AG09319 (cell line): ENCODE results near the gene RPS21.

Experiments used
- DNase-seq: peaks from one replicate; pipeline ENCODE4 v3.0.0-alpha.2; 2010; ENCODE audit warnings: low read depth; ENCODE audit errors: extremely low read depth
- CTCF ChIP-seq: IDR thresholded peaks from 2 replicates; pipeline ENCODE4 v1.5.1; 2011; ENCODE audit warnings: low read depth, mild to moderate bottlenecking, inconsistent platforms, low read length, moderate library complexity

Gene RPS21

GRCh38 chr20:62386383-62387218, at the start of gene RPS21:
TSS of gene RPS21 (plus strand) at chr20:62387103. CDS start at chr20:62387339, 236 bp downstream.
- DNase-seq: peak; percentile 68
- TF ChIP-seq CTCF: no peak

GRCh38 chr20:62337558-62338293, 49.2 kb upstream of the RPS21 start:
- no peak for TF ChIP-seq CTCF
- no peak for DNase-seq

- no peak for TF ChIP-seq CTCF
Observed at GRCh38 chr20:62338294-62338620, 48.6 kb upstream of the RPS21 start.

GRCh38 chr20:62339647-62340062, 47.2 kb upstream of the RPS21 start:
- no peak for DNase-seq
- no peak for TF ChIP-seq CTCF

More at GRCh38 chr20:62338294-62338620, 48.6 kb upstream of the RPS21 start:
- no peak for DNase-seq

- no peak for TF ChIP-seq CTCF
- DNase-seq: no peak
Observed at GRCh38 chr20:62342910-62343309, 44.0 kb upstream of the RPS21 start.

GRCh38 chr20:62344092-62344491, 42.8 kb upstream of the RPS21 start:
- no peak for TF ChIP-seq CTCF
- no peak for DNase-seq

GRCh38 chr20:62344782-62345181, 42.1 kb upstream of the RPS21 start:
- DNase-seq: peak; percentile 44
- no peak for TF ChIP-seq CTCF
